ENCODE measurements around the gene AKAP8. TPM values are rescaled to one million over a fixed set of nuclear protein-coding genes. Genes with fewer than 3 reads are reported as not detected.

AKAP8 gene
- total and polyA plus RNA-seq, 4 donors: 7.5 to 12.4 (median 9.8) TPM

GRCh38 chr19:15390814-15391213, 11.2 kb upstream of the AKAP8 start:
- no peaks in the 10 kb centered on the region for H3K27me3 ChIP-seq (ENCODE audit: control insufficient read depth in 4 of 4, insufficient read depth in 4 of 4, low read length in 3 of 4)
- H3K9ac ChIP-seq (ENCODE audit: low read depth in 1 of 2, low read length in 2 of 2): no peak overlapping the region
- no peak overlapping the region for H3K4me3 ChIP-seq (ENCODE audit: low read depth in 1 of 3, low read length in 3 of 3)
- DNase-seq (ENCODE audit: low spot score): no peak
- H3K9me3 ChIP-seq (ENCODE audit: control insufficient read depth in 4 of 4, low read length in 3 of 4): no peaks in the 10 kb centered on the region
- H3K36me3 ChIP-seq (ENCODE audit: control insufficient read depth in 4 of 4, insufficient read depth in 3 of 4, low read depth in 1 of 4, low read length in 3 of 4): peaks cover 3 to 27% (median 16%) of the 10 kb centered on the region in 4 donors
- TF ChIP-seq EGR1 (IDR thresholded peaks at IDR 0.05; ENCODE audit: low read depth in 2 of 2) (no peak), FOXA2 (IDR thresholded peaks at IDR 0.05) (no peak), HNF4G (IDR thresholded peaks at IDR 0.05) (no peak), RAD21 (IDR thresholded peaks at IDR 0.05) (no peak), RXRA (IDR thresholded peaks at IDR 0.05) (no peak), CTCF (IDR thresholded peaks at IDR 0.05; ENCODE audit: low read depth, low read length, missing input control) (no peak), ZBTB33 (IDR thresholded peaks at IDR 0.05) (no peak), GABPA (IDR thresholded peaks at IDR 0.05 in 1 of 2, conservative IDR thresholded peaks at IDR 0.05 in 1 of 2) (no peak), HNF4A (conservative IDR thresholded peaks at IDR 0.05) (no peak), TAF1 (conservative IDR thresholded peaks at IDR 0.05) (no peak), NR2F2 (IDR thresholded peaks at IDR 0.05) (no peak), YY1 (IDR thresholded peaks at IDR 0.05) (no peak), ATF3 (IDR thresholded peaks at IDR 0.05) (no peak), MAX (IDR thresholded peaks at IDR 0.05) (no peak), SP1 (IDR thresholded peaks at IDR 0.05) (no peak), FOXA1 (IDR thresholded peaks at IDR 0.05) (no peak), JUND (IDR thresholded peaks at IDR 0.05) (no peak), REST (IDR thresholded peaks at IDR 0.05) (no peak)
- WGBS: 90% methylated on average over 2 of the region's 2 CpGs
- no peak overlapping the region for H3K27ac ChIP-seq (ENCODE audit: low read depth in 1 of 2, low read length in 2 of 2)
- H3K4me1 ChIP-seq (ENCODE audit: control insufficient read depth in 4 of 4, insufficient read depth in 4 of 4, low read length in 3 of 4): peaks cover 0 to 2% (median 0%) of the 10 kb centered on the region in 4 donors

Data from liver (tissue), 9 donors.